Left lung (tissue), 10 donors: ENCODE results near the gene TXNRD2. TPM values are rescaled to one million over a fixed set of nuclear protein-coding genes. Genes with fewer than 3 reads are reported as not detected.
A peak's percentile ranks its signal among the peaks of the same experiment; 100 is the strongest.

Experiments used
- ATAC-seq: fragments of 200-7000 bp; cut with Tn5 transposase; one replicate; pipeline ENCODE4 v1.9.1; 2020; ENCODE audit warnings: moderate library complexity
- DNase-seq, 4 donors: peaks; one replicate each; pipeline ENCODE4 v3.0.0-alpha.2; 2013 to 2020
- H3K27ac ChIP-seq, 2 donors: fragments of 200-600 bp; sonication (generic) in 1 of 2; one replicate each; pipeline versions ENCODE4 v1.5.0 to v1.8.0; 2020 to 2021
- H3K27me3 ChIP-seq, 2 donors: fragments of 200-600 bp; sonication (generic) in 1 of 2; one replicate each; pipeline versions ENCODE4 v1.5.0 to v1.8.0; 2020 to 2021
- H3K36me3 ChIP-seq, 2 donors: fragments of 200-600 bp; sonication (generic) in 1 of 2; one replicate each; pipeline versions ENCODE4 v1.5.0 to v1.8.0; 2020 to 2021
- H3K4me1 ChIP-seq, 2 donors: fragments of 200-600 bp; one replicate each; pipeline ENCODE4 v1.8.0; 2021
- H3K4me3 ChIP-seq, 2 donors: fragments of 200-600 bp; sonication (generic) in 1 of 2; one replicate each; pipeline versions ENCODE4 v1.5.0 to v1.8.0; 2020 to 2021; ENCODE audit warnings: mild to moderate bottlenecking in 1 of 2
- H3K9me3 ChIP-seq, 2 donors: fragments of 200-600 bp; sonication (generic) in 1 of 2; one replicate each; pipeline versions ENCODE4 v1.5.0 to v1.8.0; 2020 to 2021
- intact Hi-C, 2 donors: fragments of 100-400 bp; cut with DNase I; formaldehyde crosslinking; loops; one replicate each; pipeline versions ENCODE4 v1.11.2 to v1.14.2; 2022
- polyA plus RNA-seq, 6 donors: library from polyadenylated mRNA; unstranded; fragments of 120-200 nt; gene quantifications; one replicate each; pipeline ENCODE4 v1.2.1, GENCODE V29; 2013; ENCODE audit not compliant: insufficient read length in 6 of 6
- total RNA-seq, 2 donors: library from RNA; stranded (reverse); fragmentation: NEBNext Ultra II Directional; extraction: Animal tissue kit (Norgen Biotek cat#: 25700); gene quantifications; one replicate each; pipeline ENCODE4 v1.2.1, GENCODE V29; 2021
- TF ChIP-seq, protein P1 (sequence below), 2 donors: fragments of 200-600 bp; sonication (generic) in 1 of 2; IDR thresholded peaks; one replicate each; pipeline versions ENCODE4 v1.5.0 to v1.8.0; 2021; ENCODE audit warnings: antibody characterized with exemption in 2 of 2
- donor health status: DM: no; HTN: yes; CAD: no.
- donor health status: DM: no; HTN: no; CAD: no.

The TXNRD2 gene
- total and polyA plus RNA-seq, 8 donors = 17.6 to 42.8 (median 22.2) TPM

GRCh38 chr22:19916006-19916405 lies 25.6 kb downstream of the TXNRD2 start:
- Histone ChIP-seq H3K36me3 (peaks cover 0 to 80% of the 10 kb centered on the region in 2 donors), H3K4me1 (no peaks in the 10 kb centered on the region)
- intact Hi-C loops = no loop called here

GRCh38 chr22:19915287-19915954 lies 26.2 kb downstream of the TXNRD2 start:
- Histone ChIP-seq H3K27ac (no peak overlapping the region), H3K9me3 (no peaks in the 10 kb centered on the region), H3K36me3 (peaks cover 0 to 82% of the 10 kb centered on the region in 2 donors), H3K27me3 (no peaks in the 10 kb centered on the region), H3K4me1 (no peaks in the 10 kb centered on the region), H3K4me3 (no peak overlapping the region)
- TF ChIP-seq, protein P1, sequence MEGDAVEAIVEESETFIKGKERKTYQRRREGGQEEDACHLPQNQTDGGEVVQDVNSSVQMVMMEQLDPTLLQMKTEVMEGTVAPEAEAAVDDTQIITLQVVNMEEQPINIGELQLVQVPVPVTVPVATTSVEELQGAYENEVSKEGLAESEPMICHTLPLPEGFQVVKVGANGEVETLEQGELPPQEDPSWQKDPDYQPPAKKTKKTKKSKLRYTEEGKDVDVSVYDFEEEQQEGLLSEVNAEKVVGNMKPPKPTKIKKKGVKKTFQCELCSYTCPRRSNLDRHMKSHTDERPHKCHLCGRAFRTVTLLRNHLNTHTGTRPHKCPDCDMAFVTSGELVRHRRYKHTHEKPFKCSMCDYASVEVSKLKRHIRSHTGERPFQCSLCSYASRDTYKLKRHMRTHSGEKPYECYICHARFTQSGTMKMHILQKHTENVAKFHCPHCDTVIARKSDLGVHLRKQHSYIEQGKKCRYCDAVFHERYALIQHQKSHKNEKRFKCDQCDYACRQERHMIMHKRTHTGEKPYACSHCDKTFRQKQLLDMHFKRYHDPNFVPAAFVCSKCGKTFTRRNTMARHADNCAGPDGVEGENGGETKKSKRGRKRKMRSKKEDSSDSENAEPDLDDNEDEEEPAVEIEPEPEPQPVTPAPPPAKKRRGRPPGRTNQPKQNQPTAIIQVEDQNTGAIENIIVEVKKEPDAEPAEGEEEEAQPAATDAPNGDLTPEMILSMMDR (IDR thresholded peaks at IDR 0.05) = no peak
- DNase-seq (no peak), ATAC-seq (no peak)
- intact Hi-C loops = no loop called here

More at GRCh38 chr22:19916006-19916405, 25.6 kb downstream of the TXNRD2 start:
- ATAC-seq (no peak), DNase-seq (peak in 1 of 4 donors; percentile 43)
- TF ChIP-seq, protein P1 (IDR thresholded peaks at IDR 0.05) = no peak
- Histone ChIP-seq H3K4me3 (no peak overlapping the region), H3K9me3 (no peaks in the 10 kb centered on the region), H3K27me3 (no peaks in the 10 kb centered on the region), H3K27ac (no peak overlapping the region)

- DNase-seq (peak in 1 of 4 donors; percentile 1), ATAC-seq (no peak)
- TF ChIP-seq, protein P1 (IDR thresholded peaks at IDR 0.05) = no peak
- intact Hi-C loops = loop anchor here in 1 of 2 donors (5.0 kb wide), 1 partner anchor 182 kb away; no protein-coding TSS in a partner anchor
- Histone ChIP-seq H3K27me3 (no peaks in the 10 kb centered on the region), H3K36me3 (peaks cover 0 to 85% of the 10 kb centered on the region in 2 donors), H3K4me3 (no peak overlapping the region), H3K9me3 (no peaks in the 10 kb centered on the region), H3K27ac (no peak overlapping the region), H3K4me1 (no peaks in the 10 kb centered on the region)
Observed at GRCh38 chr22:19914201-19914943, 27.2 kb downstream of the TXNRD2 start.

DNA sequence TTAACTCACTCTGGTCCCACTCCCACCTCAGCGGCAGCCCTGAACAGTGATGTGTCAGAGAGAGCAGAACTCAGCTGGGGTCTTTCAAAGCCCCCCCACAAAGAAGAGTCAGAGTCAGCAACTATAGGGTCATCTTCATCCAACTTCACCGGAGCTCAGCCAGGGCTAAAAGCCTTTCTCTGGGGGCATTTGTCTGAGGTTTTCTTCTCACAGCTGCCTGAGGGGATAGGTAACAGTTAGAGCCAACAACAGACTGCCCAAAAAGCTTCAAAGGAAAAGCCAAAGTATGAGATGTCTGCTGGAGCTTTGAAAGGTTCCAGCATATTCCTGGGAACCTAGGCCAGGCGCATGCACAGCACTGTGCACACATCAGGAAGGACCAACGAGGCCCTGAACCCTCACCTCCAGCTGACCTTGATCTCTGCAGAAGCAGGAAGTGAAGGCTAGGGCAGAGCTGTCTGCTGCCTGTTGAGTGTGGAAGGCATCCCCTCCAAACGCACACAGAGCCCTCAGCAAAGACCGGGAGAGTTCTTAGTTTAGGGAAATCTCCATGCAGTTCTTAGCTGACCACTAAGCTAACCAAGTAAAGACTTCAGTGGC lies 28.2 kb downstream of the TXNRD2 start:
- Histone ChIP-seq H3K27me3 (no peaks in the 10 kb centered on the region), H3K27ac (no peak overlapping the region), H3K4me3 (no peak overlapping the region), H3K36me3 (peaks cover 0 to 78% of the 10 kb centered on the region in 2 donors), H3K4me1 (no peaks in the 10 kb centered on the region), H3K9me3 (no peaks in the 10 kb centered on the region)
- DNase-seq = peak in 1 of 4 donors; percentile 23
- ATAC-seq = no peak
- intact Hi-C loops = loop anchor here in 1 of 2 donors (5.0 kb wide), 1 partner anchor 181 kb away; no protein-coding TSS in a partner anchor
- TF ChIP-seq, protein P1 (IDR thresholded peaks at IDR 0.05) = no peak
